GM21786 (cell line): ENCODE results near the gene ZFYVE26.

Experiments used
- ATAC-seq: cut with Tn5 transposase; IDR thresholded peaks from one replicate; pipeline ENCODE4 v1.9.1; 2021; ENCODE audit not compliant: unreplicated experiment

ZFYVE26 gene

GRCh38 chr14:67817750-67818438, 1.5 kb upstream of the ZFYVE26 start:
- no peak for ATAC-seq

GRCh38 chr14:67815573-67816225, 691 bp downstream of the ZFYVE26 start:
- no peak for ATAC-seq

- no peak for ATAC-seq
Measured at GRCh38 chr14:67814821-67815220, 1.6 kb downstream of the ZFYVE26 start.

DNA sequence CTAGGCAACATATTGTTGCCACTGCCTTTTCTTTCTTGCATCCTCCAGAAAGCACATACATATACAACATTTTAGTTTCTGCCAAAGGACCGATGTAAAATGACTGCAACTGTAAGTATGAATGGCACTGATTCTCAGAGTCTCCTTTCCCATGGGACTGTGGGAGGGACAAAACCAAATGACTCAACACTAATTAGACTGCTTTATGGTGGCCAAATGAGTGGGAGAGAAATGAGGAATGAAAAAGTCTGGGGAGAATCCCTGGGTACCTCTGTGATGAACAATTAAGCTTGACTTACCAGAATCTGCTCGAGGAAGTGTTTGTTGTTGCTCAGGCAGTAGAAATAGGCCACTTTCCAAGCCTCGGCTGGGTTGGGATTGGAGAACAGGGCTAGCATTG, 10.1 kb downstream of the ZFYVE26 start:
- no peak for ATAC-seq

DNA sequence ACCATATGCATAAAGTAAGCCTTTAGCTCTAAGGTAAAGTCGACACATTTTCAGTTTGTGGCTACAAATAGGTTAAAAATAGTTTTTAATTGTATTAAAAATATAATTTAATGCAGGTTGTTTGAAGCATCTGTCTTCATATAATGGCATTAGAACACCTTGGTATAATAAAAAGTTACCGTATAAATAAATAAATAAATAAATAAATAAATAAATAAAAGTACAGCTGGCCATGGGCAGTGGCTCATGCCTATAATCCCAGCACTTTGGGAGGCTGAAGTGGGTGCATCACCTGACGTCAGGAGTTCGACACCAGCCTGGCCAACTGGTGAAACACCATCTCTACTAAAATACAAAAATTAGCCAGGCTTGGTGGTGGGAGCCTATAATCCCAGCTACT, 15.6 kb downstream of the ZFYVE26 start:
- ATAC-seq: no peak

GRCh38 chr14:67798731-67799130, 17.7 kb downstream of the ZFYVE26 start:
- no peak for ATAC-seq

DNA sequence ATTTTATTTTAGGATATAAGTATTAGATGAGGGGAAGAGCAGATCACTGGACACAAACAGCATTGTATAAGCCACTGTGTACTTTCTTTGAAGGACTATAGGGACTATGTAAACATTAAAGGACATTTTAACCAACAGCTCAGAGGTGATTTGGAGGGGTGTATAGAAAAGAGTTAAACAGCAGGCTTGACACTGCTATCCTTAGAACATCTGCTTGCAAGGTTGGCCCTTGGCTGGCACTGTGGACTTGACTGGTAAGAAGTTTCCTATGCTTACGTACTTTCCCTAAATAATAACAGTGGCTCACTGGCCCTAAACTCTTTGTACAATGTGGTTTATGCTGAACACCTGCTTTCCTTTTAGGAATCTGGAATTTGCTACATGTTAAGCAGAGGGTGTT, 28.7 kb downstream of the ZFYVE26 start:
- no peak for ATAC-seq

- no peak for ATAC-seq
Measured at GRCh38 chr14:67785270-67786109, 30.9 kb downstream of the ZFYVE26 start.

DNA sequence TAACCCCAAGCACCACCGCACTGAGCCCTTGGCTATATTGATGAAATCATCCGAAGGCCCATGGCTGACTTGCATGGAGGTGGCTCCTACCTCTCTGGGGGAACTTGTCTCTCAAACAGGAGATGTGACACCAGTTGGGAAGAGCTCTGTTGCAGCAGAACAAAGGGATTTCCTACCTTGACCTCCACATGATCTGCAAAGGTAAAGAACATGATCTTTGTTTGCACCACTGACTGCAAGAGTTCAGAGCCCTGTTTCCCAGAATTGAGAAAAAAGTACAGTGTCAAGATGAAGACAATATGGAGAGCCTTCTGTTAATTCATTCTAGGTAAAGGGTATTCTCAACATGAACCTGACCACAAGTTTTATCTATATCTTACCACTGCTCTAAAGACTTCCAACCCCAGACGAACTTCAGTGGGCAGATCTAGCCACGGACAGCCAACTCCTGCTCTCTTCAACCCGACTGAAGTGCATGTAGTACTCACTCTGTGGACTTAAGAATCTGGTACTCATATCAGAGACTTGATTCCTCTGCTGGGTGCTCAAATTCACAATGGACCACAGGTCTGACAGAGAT, 32.1 kb downstream of the ZFYVE26 start:
- no peak for ATAC-seq

DNA sequence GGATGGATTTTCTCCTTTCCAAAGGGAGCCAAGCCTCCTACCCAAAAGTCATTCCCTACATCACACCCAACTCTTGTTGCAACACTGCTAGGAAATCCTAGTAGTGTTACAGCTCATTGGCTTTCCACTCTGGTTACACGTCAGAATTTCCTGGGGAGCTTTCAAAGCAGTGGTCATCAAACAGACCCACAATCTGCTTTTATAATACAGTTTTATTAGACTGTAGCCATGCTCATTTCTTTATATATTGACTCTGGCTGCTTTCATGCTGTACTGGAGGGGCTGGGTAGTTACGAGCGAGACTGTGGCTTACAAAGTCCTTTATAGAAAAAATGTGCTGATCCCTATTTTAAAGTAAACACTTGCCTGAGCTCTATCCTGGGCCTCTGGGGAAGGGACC, 34.3 kb downstream of the ZFYVE26 start:
- no peak for ATAC-seq

DNA sequence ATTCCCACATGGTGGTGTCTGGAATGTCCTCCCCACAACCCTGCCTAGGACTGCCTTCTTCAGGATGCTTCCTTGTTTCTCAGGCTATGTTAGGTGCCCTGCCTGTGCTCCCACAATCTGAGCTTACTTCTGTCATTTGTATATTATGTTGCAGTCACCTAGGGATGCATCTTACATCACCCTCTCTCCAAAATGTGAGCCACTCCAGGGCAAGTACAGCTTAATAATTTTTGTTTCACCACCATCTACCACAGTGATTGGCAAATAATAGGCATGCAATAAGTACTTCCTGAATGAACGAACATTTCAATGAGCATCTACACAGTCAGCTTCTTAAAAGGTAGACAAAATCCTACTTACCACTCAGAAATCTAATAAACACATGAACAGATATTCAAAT, 37.6 kb downstream of the ZFYVE26 start:
- no peak for ATAC-seq

DNA sequence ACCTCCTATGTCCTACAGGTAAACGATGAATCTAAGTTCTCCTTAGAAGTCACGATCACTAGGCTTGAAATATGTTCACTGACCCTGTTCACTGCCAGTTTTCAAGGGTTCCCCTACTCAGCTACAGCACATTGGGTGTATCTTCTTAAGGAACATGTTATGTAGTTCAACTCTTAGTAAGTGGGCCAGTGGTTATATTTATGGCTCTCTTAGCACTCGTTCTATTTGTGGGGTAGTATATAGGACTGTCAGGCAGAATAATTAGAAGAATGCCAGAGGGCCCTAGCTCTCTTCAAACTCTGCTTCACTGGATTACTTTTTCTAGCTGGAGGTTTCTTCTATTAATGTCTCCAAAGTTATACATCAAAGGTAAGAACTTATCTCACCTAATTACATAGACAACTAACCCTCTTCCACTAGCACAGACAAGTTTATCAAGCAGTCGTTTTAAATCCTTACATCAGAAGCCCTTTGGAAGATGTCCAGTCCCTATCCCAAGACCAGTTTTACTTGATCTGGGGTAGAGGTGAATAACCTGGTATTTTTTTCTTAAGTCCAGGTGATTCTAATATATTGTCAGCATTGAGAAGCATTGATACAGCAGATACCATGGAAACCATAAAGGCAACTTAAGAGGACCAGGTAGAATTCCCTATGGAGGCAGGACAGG, 39.6 kb downstream of the ZFYVE26 start:
- ATAC-seq: no peak

- ATAC-seq: no peak
Measured at GRCh38 chr14:67773844-67774377, 42.5 kb downstream of the ZFYVE26 start.

DNA sequence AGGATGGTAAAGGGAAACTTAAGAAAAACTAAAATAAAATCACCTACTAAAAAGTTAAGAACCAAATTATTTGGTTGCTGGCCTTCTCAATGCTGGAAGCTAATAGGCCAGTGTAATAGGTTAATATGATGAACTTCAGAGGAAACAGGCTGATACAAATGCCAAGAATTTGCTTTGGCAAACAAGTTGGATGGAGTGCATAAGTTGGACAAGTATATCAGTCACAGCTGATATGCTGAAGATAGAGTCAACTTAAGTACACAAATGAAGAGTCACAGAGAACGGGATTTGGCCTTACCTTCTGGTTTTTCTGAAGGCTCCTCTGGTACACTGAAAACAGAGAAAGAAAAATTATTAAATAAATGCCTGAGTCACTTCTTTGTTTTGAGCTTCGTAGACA, 48.2 kb downstream of the ZFYVE26 start:
- no peak for ATAC-seq

GRCh38 chr14:67766035-67766680, 50.2 kb downstream of the ZFYVE26 start:
- ATAC-seq: no peak

GRCh38 chr14:67765192-67765834, 51.1 kb downstream of the ZFYVE26 start:
- ATAC-seq: no peak

- no peak for ATAC-seq
Measured at GRCh38 chr14:67764496-67764895, 51.9 kb downstream of the ZFYVE26 start.

DNA sequence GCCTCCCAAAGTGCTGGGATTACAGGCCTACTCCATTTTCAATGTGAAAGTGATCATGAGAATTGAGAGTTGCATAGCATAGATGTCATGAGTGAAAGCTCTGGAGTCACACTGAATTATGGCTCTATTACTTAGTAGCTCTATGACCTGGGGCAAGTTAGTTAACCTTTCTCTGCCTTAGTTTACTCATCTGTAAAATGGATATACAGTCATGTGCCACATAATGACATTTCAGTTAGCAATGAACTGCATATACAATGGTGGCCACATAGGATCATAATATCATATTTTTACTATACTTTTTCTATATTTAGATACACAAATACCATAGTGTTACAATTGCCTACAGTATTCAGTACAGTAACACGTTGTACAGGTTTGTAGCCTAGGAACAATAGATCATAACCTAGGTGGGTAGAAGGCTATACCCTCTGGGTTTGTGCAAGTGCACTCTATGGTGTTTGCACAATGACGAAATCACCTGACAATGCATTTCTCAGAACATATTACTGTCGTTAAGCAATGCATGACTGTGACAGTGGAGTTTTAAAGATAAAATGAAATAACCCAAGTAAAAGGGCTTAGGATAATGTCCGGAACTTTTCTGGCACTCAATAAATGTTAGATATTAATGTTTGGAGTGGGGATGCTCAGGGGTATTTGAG, 53.1 kb downstream of the ZFYVE26 start:
- ATAC-seq: no peak

GRCh38 chr14:67762051-67762450, 54.3 kb downstream of the ZFYVE26 start:
- ATAC-seq: no peak
